ENCODE measurements around the gene USP9X. TPM values are rescaled to one million over a fixed set of nuclear protein-coding genes. Genes with fewer than 3 reads are reported as not detected.

USP9X gene
- total RNA-seq, 1 donor from 2014 or later = 147 TPM

GRCh38 chrX:41084044-41084892 is 977 bp upstream of the USP9X start:
- H3K36me3 ChIP-seq (ENCODE audit: control insufficient read depth in 3 of 3, insufficient read depth in 3 of 3, low read length in 3 of 3) = no peaks in the 10 kb centered on the region
- H3K4me3 ChIP-seq (ENCODE audit: low read length in 3 of 3) = peak overlapping the region; percentile 79 to 94 (median 85)
- H3K9ac ChIP-seq (ENCODE audit: low read depth in 1 of 3, low read length in 3 of 3) = peak overlapping the region; percentile 97 to 99 (median 98)
- H3K9me3 ChIP-seq (ENCODE audit: control insufficient read depth in 3 of 3, low read length in 3 of 3) = no peaks in the 10 kb centered on the region
- no peaks in the 10 kb centered on the region for H3K4me1 ChIP-seq (ENCODE audit: control insufficient read depth in 3 of 3, insufficient read depth in 3 of 3, low read length in 3 of 3)
- H3K27me3 ChIP-seq (ENCODE audit: control insufficient read depth in 3 of 3, insufficient read depth in 3 of 3, low read length in 3 of 3) = no peaks in the 10 kb centered on the region
- peak overlapping the region; percentile 100 for H3K27ac ChIP-seq (ENCODE audit: low read depth, low read length)

GRCh38 chrX:41085512-41085877 is 250 bp downstream of the USP9X start:
- Histone ChIP-seq H3K36me3 (ENCODE audit: control insufficient read depth in 3 of 3, insufficient read depth in 3 of 3, low read length in 3 of 3) (no peaks in the 10 kb centered on the region), H3K4me1 (ENCODE audit: control insufficient read depth in 3 of 3, insufficient read depth in 3 of 3, low read length in 3 of 3) (peaks cover 0 to 3% (median 2%) of the 10 kb centered on the region in 3 donors), H3K27me3 (ENCODE audit: control insufficient read depth in 3 of 3, insufficient read depth in 3 of 3, low read length in 3 of 3) (no peaks in the 10 kb centered on the region), H3K4me3 (ENCODE audit: low read length in 3 of 3) (peak overlapping the region; percentile 80 to 93 (median 83)), H3K9me3 (ENCODE audit: control insufficient read depth in 3 of 3, low read length in 3 of 3) (no peaks in the 10 kb centered on the region), H3K27ac (ENCODE audit: low read depth, low read length) (peak overlapping the region; percentile 100), H3K9ac (ENCODE audit: low read depth in 1 of 3, low read length in 3 of 3) (peak overlapping the region; percentile 89 to 97 (median 94))

DNA sequence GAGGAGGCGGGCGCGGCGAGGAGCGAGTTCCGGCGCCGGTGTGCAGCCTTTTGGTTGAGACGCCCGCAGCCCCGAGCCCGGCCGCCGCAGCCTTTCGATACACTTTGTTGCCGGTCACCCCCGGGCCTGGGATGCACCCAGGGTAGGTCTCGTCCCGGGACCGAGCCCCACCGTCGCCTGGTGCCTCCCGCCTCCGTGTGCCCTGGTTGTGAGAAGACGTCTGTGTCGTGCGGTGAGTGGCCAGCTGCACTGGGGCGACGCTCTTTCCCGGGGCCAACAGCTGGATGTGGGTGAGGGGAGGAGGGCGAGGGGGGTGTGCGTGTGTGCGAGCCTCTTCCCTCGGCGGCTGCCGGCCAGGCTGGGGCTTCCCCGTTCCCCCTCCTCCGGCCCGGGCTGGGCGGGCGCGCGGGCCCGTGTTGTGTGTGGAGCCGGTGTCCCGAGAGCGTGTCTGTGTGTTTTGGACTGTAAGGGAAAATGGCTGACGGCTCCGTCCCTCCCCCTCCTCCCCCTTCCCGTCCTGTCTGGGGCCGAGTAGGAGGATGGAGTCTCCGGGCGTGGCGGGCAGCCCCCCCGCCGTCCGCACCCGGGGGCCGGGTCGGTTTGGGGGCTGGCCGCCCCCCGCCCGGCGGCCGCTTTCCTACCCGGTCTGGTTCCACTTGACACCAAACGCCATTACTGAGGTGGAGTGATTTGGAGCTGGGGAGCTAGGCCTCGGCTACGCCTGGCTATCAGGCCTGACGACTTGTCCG is 807 bp downstream of the USP9X start:
- H3K27me3 ChIP-seq (ENCODE audit: control insufficient read depth in 3 of 3, insufficient read depth in 3 of 3, low read length in 3 of 3) = no peaks in the 10 kb centered on the region
- H3K4me1 ChIP-seq (ENCODE audit: control insufficient read depth in 3 of 3, insufficient read depth in 3 of 3, low read length in 3 of 3) = peaks cover 0 to 7% (median 2%) of the 10 kb centered on the region in 3 donors

DNA sequence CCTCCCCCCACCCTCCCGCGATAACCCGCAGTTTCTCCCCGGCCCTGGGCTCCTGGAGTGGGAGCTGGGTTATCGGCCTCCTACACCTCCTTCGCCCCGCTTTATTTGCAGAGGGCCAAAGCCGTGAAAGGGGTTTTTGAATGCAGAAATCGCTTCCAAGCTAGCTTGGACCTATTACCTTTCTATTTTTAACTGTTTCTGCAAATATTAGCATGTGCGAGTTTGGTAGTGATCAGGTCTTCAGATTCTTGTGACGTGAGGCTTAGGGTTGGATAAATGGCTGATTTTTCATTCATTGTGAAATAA is 1.3 kb downstream of the USP9X start:
- Histone ChIP-seq H3K9me3 (ENCODE audit: control insufficient read depth in 3 of 3, low read length in 3 of 3) (no peaks in the 10 kb centered on the region), H3K4me3 (ENCODE audit: low read length in 3 of 3) (peak overlapping the region; percentile 80 to 93 (median 83)), H3K27ac (ENCODE audit: low read depth, low read length) (peak overlapping the region; percentile 100), H3K27me3 (ENCODE audit: control insufficient read depth in 3 of 3, insufficient read depth in 3 of 3, low read length in 3 of 3) (no peaks in the 10 kb centered on the region), H3K4me1 (ENCODE audit: control insufficient read depth in 3 of 3, insufficient read depth in 3 of 3, low read length in 3 of 3) (peaks cover 0 to 9% (median 2%) of the 10 kb centered on the region in 3 donors), H3K9ac (ENCODE audit: low read depth in 1 of 3, low read length in 3 of 3) (peak overlapping the region; percentile 89 to 97 (median 94)), H3K36me3 (ENCODE audit: control insufficient read depth in 3 of 3, insufficient read depth in 3 of 3, low read length in 3 of 3) (no peaks in the 10 kb centered on the region)

More for the DNA sequence above, 807 bp downstream of the USP9X start:
- H3K36me3 ChIP-seq (ENCODE audit: control insufficient read depth in 3 of 3, insufficient read depth in 3 of 3, low read length in 3 of 3) = no peaks in the 10 kb centered on the region
- no peaks in the 10 kb centered on the region for H3K9me3 ChIP-seq (ENCODE audit: control insufficient read depth in 3 of 3, low read length in 3 of 3)
- peak overlapping the region; percentile 80 to 93 (median 83) for H3K4me3 ChIP-seq (ENCODE audit: low read length in 3 of 3)
- H3K27ac ChIP-seq (ENCODE audit: low read depth, low read length) = peak overlapping the region; percentile 100
- peak overlapping the region; percentile 89 to 97 (median 94) for H3K9ac ChIP-seq (ENCODE audit: low read depth in 1 of 3, low read length in 3 of 3)

- Histone ChIP-seq H3K9ac (ENCODE audit: low read depth in 1 of 3, low read length in 3 of 3) (peak overlapping the region; percentile 89 to 97 (median 94)), H3K4me1 (ENCODE audit: control insufficient read depth in 3 of 3, insufficient read depth in 3 of 3, low read length in 3 of 3) (peaks cover 2 to 9% (median 3%) of the 10 kb centered on the region in 3 donors), H3K36me3 (ENCODE audit: control insufficient read depth in 3 of 3, insufficient read depth in 3 of 3, low read length in 3 of 3) (no peaks in the 10 kb centered on the region), H3K27ac (ENCODE audit: low read depth, low read length) (peak overlapping the region; percentile 100), H3K4me3 (ENCODE audit: low read length in 3 of 3) (peak overlapping the region; percentile 80 to 93 (median 83)), H3K9me3 (ENCODE audit: control insufficient read depth in 3 of 3, low read length in 3 of 3) (no peaks in the 10 kb centered on the region), H3K27me3 (ENCODE audit: control insufficient read depth in 3 of 3, insufficient read depth in 3 of 3, low read length in 3 of 3) (no peaks in the 10 kb centered on the region)
Measured at GRCh38 chrX:41087201-41087600, 2.0 kb downstream of the USP9X start.

GRCh38 chrX:41090568-41091238 is 5.5 kb downstream of the USP9X start:
- no peaks in the 10 kb centered on the region for H3K9me3 ChIP-seq (ENCODE audit: control insufficient read depth in 3 of 3, low read length in 3 of 3)
- no peak overlapping the region for H3K4me3 ChIP-seq (ENCODE audit: low read length in 3 of 3)
- H3K9ac ChIP-seq (ENCODE audit: low read depth in 1 of 3, low read length in 3 of 3) = no peak overlapping the region
- H3K36me3 ChIP-seq (ENCODE audit: control insufficient read depth in 3 of 3, insufficient read depth in 3 of 3, low read length in 3 of 3) = no peaks in the 10 kb centered on the region
- peaks cover 2 to 18% (median 17%) of the 10 kb centered on the region in 3 donors for H3K4me1 ChIP-seq (ENCODE audit: control insufficient read depth in 3 of 3, insufficient read depth in 3 of 3, low read length in 3 of 3)
- peaks cover 0 to 2% (median 0%) of the 10 kb centered on the region in 3 donors for H3K27me3 ChIP-seq (ENCODE audit: control insufficient read depth in 3 of 3, insufficient read depth in 3 of 3, low read length in 3 of 3)
- H3K27ac ChIP-seq (ENCODE audit: low read depth, low read length) = no peak overlapping the region

- Histone ChIP-seq H3K9ac (ENCODE audit: low read depth in 1 of 3, low read length in 3 of 3) (no peak overlapping the region), H3K4me3 (ENCODE audit: low read length in 3 of 3) (no peak overlapping the region), H3K27me3 (ENCODE audit: control insufficient read depth in 3 of 3, insufficient read depth in 3 of 3, low read length in 3 of 3) (peaks cover 0 to 2% (median 0%) of the 10 kb centered on the region in 3 donors), H3K36me3 (ENCODE audit: control insufficient read depth in 3 of 3, insufficient read depth in 3 of 3, low read length in 3 of 3) (no peaks in the 10 kb centered on the region), H3K9me3 (ENCODE audit: control insufficient read depth in 3 of 3, low read length in 3 of 3) (no peaks in the 10 kb centered on the region), H3K4me1 (ENCODE audit: control insufficient read depth in 3 of 3, insufficient read depth in 3 of 3, low read length in 3 of 3) (peaks cover 11 to 27% (median 24%) of the 10 kb centered on the region in 3 donors), H3K27ac (ENCODE audit: low read depth, low read length) (no peak overlapping the region)
Measured at GRCh38 chrX:41092776-41093175, 7.5 kb downstream of the USP9X start.

- H3K36me3 ChIP-seq (ENCODE audit: control insufficient read depth in 3 of 3, insufficient read depth in 3 of 3, low read length in 3 of 3) = no peaks in the 10 kb centered on the region
- no peak overlapping the region for H3K9ac ChIP-seq (ENCODE audit: low read depth in 1 of 3, low read length in 3 of 3)
- H3K27ac ChIP-seq (ENCODE audit: low read depth, low read length) = no peak overlapping the region
- peaks cover 9 to 27% (median 25%) of the 10 kb centered on the region in 3 donors for H3K4me1 ChIP-seq (ENCODE audit: control insufficient read depth in 3 of 3, insufficient read depth in 3 of 3, low read length in 3 of 3)
- no peak overlapping the region for H3K4me3 ChIP-seq (ENCODE audit: low read length in 3 of 3)
- H3K27me3 ChIP-seq (ENCODE audit: control insufficient read depth in 3 of 3, insufficient read depth in 3 of 3, low read length in 3 of 3) = peaks cover 0 to 2% (median 0%) of the 10 kb centered on the region in 3 donors
- no peaks in the 10 kb centered on the region for H3K9me3 ChIP-seq (ENCODE audit: control insufficient read depth in 3 of 3, low read length in 3 of 3)
Measured at GRCh38 chrX:41095174-41095573, 9.9 kb downstream of the USP9X start.

DNA sequence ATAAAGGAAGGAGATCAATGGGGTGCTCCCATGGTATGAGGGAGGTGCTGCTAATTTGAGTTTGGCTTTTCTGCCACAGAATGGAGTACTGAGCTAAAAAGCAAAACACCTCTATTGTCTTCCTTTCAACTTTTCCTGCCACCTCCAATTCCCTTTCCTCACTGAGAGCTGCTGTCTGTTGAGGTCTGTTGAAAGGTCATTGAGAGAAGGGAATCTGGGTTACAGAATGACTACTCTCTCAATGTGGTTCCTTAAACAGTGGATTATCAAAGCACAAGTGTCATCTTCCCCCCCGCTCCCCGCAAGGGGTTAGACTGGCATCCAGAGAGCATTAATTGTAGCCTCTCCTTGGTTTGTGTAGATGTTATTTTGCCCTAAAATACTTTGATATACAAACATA is 10.7 kb downstream of the USP9X start:
- Histone ChIP-seq H3K27ac (ENCODE audit: low read depth, low read length) (no peak overlapping the region), H3K36me3 (ENCODE audit: control insufficient read depth in 3 of 3, insufficient read depth in 3 of 3, low read length in 3 of 3) (no peaks in the 10 kb centered on the region), H3K27me3 (ENCODE audit: control insufficient read depth in 3 of 3, insufficient read depth in 3 of 3, low read length in 3 of 3) (peaks cover 0 to 2% (median 0%) of the 10 kb centered on the region in 3 donors), H3K9me3 (ENCODE audit: control insufficient read depth in 3 of 3, low read length in 3 of 3) (no peaks in the 10 kb centered on the region), H3K9ac (ENCODE audit: low read depth in 1 of 3, low read length in 3 of 3) (no peak overlapping the region), H3K4me3 (ENCODE audit: low read length in 3 of 3) (peak overlapping the region in 1 of 3 donors; percentile 13), H3K4me1 (ENCODE audit: control insufficient read depth in 3 of 3, insufficient read depth in 3 of 3, low read length in 3 of 3) (peaks cover 9 to 27% (median 22%) of the 10 kb centered on the region in 3 donors)

Data from skeletal muscle tissue (tissue), 4 donors.